HG02678 (cell line): ENCODE results near the gene MAST2.
"Not testable (repeated sequence)": the region's sequence is repeated elsewhere in the genome, so short reads cannot be mapped to it uniquely, and the experiment has no call there.

Source experiments
- ATAC-seq: cut with Tn5 transposase; IDR thresholded peaks from one replicate; pipeline ENCODE4 v1.9.1; 2021; ENCODE audit warnings: mild to moderate bottlenecking, moderate library complexity; ENCODE audit not compliant: unreplicated experiment

Gene MAST2

DNA sequence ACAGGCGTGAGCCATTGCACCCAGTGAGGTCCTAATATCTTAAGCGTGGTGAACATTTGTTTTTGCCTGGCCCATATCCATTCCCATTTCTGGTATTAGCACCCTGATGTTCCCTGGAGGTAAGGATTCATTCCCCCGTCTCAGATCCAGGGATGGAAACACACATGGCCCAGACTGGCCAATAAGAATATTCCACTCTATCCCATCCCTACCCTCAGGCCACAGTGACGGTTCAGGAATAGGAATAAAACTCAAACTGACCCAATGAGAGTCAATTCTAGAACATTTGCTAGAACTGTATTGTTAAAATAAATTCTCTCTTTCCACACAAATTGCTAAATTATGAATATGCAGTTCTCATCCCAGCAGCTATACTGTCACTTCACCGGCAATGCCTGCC is 252.9 kb downstream of the MAST2 start:
- ATAC-seq: no peak

DNA sequence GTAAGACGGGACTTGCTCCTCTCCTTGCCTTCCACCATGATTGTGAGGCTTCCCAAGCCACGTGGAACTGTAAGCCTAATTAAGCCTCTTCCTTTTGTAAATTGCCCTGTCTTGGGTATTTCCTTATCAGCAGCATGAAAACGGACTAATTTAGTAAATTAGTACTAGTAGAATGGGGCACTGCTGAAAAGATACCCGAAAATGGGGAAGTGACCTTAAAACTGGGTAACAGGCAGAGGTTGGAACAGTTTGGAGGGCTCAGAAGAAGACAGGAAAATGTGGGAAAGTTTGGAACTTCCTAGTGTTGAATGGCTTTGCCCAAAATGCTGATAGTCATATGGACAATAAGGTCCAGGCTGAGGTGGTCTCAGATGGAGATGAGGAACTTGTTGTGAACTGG is 253.8 kb downstream of the MAST2 start:
- ATAC-seq: not testable (repeated sequence)

DNA sequence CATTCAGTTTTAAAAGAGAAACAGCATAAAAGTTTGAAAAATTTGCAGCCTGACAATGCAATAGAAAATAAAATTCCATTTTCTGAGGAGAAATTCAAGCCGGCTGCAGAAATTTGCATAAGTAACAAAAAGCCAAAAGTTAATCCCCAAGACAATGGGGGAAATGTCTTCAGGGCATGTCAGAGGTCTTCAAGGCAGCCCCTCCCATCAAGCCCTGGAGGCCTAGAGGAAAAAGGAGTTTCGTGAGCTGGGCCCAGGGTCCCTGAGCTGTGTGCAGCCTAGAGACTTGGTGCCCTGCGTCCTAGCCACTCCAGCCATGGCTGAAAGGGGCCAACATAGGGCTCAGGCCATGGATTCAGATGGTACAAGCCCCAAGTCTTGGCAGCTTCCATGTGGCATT is 254.4 kb downstream of the MAST2 start:
- ATAC-seq: no peak

DNA sequence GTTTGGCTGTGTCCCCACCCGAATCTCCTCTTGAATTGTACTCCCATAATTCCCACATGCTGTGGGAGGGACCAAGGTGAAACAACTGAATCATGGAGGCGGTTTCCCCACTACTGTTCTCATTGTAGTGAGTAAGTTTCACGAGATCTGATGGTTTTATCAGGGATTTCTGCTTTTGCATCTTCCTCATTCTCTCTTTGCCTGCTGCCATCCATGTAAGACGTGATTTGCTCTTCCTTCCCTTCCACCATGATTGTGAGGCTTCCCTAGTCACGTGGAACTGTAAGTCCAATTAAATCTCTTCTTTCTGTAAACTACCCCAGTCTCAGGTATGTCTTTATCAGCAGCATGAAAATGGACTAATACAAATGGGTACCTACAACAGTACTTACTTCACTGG is 255.5 kb downstream of the MAST2 start:
- no peak for ATAC-seq

DNA sequence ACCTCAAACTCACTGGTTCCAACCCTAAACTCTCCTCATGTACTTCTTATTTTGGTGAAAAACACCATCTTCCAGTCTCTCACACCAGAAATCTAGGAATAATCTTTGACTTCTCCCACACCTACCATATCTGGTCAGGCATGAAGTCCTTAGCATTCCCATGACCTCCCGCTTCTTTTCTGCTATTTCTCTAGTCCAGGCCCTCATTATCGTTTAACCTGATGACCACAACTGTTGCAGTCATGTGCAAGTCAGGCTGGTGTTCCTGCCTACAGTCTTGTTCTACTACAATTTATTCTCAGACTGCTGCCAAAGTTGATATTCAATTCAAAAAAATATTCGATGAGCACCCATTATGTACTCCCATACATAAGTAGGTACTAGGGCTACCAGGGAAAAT is 257.7 kb downstream of the MAST2 start:
- no peak for ATAC-seq

DNA sequence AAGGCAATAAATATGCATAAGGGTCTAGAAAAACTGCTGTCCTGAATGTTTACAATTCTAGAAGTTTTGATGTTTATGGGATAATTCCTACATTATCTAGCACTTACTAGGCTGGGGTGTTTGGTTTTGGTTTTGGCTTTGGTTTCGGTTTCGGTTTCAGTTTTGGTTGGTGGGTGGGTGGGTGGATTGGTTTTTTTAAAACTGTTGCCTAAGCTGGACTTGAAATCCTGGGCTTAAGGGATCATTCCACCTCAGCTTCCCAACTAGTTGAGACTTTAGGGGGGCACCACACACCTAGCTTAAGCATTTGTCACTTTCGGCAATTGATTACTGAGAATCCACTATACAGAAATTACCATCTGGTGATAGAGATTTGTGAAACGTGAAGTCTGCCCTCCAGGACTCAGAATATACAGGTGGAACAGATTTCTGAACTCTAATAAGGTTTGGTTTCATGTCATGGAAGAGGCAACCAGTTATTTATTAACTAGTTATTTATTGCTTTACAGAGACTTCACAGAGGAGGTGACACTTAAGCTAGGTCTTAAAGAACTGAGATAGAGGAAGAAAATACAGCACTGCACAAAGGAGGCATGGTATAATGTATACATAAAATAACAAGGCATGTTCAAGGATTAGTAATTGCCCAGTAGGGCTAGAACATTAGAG is 259.4 kb downstream of the MAST2 start:
- peak; percentile 74 for ATAC-seq

- no peak for ATAC-seq
Measured at GRCh38 chr1:46064708-46065107, 261.3 kb downstream of the MAST2 start.

- no peak for ATAC-seq
Measured at GRCh38 chr1:46065405-46065804, 262.0 kb downstream of the MAST2 start.

GRCh38 chr1:46067652-46068051 is 264.2 kb downstream of the MAST2 start:
- ATAC-seq: peak; percentile 37

DNA sequence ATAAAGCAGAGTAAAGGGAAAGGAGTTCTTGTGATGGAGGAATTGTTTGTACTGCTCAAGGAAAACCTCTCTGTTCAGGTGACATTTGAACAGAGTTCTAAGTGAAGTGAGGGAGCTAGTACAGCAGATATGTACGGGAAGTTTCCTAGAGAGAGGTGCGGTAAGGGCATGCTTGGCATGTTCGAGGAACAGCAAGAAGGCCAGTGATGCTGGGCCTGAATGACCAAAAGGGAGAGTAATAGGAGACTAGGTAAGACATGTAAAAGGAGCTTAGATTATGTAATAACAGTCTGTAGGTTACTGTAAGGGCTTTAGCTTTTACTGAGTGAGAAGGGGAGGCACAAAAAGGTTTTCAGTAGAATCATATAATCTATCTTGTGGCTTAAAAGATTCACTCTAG is 265.1 kb downstream of the MAST2 start:
- no peak for ATAC-seq

DNA sequence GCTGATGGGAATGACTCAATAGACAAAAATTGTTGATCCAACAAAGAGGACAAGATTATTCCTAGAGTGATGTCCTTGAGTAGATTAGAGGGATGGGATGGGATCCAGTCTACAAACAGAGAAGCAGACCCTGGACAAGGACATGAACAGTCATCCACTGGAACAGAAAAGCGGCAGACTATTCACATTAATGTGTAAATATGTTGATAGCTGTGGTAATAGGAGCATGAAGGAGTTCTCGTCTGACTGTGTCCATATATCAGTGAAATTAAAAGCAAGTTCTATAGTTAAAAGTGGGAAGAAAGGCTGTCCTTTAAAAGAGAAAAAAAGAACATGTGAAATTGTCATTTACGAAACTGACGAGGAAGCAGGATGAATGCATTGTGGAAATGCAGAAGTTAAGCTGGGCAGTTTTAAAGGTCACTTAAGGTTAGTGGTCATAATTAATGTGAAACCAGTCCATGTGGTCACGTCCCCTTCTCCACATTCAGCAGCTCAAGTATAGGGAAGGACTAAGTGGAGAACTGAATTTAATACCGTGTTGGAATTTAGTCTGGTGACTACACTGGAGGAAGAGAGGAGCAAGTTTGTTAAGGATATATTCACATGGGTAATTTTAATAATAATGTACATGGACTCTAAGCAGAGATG is 266.9 kb downstream of the MAST2 start:
- no peak for ATAC-seq

DNA sequence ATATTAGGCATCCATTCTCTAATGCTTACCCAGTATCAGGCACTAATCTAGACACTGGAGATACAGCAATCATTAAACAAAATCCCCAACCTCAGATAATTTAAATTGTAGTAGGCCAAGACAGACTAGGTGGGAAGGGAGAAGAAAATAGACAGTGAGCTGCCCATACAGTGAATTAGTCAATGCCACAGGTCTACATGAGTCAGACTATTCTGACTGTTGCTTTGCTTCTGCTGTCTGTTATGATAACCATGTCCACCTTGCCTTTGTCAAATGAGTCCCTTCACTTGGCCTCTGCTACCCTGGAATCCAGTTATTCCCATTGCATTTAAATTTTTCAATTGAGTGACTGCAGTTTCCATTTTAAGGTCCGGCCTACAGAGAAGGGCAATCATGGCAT is 269.6 kb downstream of the MAST2 start:
- no peak for ATAC-seq

DNA sequence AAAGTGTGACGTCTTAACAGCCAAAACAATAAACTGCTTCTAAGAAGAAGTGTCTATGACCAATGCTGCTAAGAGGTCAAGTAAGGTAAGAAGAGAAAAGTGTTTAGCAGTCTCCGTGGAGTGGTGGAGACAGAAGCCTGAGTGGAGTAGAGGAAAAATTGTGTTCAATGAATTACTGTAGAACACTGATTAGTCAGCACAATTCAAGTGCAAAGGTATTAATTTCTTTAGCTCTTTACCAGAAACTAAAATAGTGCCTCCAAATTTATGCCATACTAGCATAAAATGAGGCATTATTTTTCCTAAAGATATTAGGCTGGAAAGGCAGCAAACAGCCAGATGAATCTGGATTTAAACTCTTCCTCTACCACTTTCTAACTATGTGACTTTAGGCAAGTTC is 272.9 kb downstream of the MAST2 start:
- no peak for ATAC-seq

- ATAC-seq: no peak
Measured at GRCh38 chr1:46077644-46078043, 274.2 kb downstream of the MAST2 start.

DNA sequence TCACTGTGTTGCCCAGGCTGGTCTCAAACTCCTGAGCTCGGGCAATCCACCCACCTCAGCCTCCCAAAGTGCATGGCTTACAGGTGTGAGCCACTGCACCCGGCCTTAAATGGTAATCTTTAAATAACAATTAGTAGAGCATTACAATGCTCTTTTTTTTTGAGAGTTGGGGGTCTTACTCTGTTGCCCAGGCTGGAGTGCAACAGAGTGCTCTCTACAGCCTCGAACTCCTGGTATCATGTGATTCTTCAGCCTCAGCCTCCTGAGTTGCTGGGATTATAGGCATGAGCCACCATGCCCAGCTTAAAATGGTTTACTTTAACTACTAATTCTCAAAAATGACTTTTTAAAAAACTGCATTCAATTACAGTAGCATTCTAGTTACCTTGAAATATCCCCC is 276.8 kb downstream of the MAST2 start:
- ATAC-seq: no peak

DNA sequence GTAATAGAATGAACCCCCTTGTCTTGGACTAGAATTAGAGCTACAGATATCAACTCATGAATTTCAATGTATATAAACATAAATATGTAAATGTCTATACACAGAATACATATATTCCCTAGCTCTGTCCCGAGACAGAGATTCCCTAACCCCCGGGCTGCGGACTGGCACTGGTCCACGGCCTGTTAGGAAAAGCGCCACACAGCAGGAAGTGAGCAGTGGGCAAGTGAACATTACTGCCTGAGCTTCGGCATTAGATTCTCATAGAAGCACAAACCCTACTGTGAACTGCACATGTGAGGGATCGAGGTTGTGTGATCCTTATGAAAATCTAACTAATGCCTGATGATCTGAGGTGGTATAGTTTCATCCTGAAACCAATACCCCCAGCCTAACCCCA is 277.8 kb downstream of the MAST2 start:
- no peak for ATAC-seq

GRCh38 chr1:46081619-46082018 is 278.2 kb downstream of the MAST2 start:
- ATAC-seq: no peak

- ATAC-seq: no peak
Measured at GRCh38 chr1:46083579-46083978, 280.2 kb downstream of the MAST2 start.

GRCh38 chr1:46084553-46085451 is 281.4 kb downstream of the MAST2 start:
- no peak for ATAC-seq
